HG03457 (cell line): ENCODE results near the gene CAPN9.

ENCODE experiments used
- ATAC-seq: cut with Tn5 transposase; IDR thresholded peaks from one replicate; pipeline ENCODE4 v1.9.1; 2021; ENCODE audit warnings: moderate number of reproducible peaks; ENCODE audit not compliant: unreplicated experiment

The CAPN9 gene

GRCh38 chr1:230768903-230769570 is 21.8 kb downstream of the CAPN9 start:
- ATAC-seq, result no peak

- no peak for ATAC-seq
Observed at GRCh38 chr1:230770317-230770716, 23.1 kb downstream of the CAPN9 start.

- ATAC-seq, result no peak
Observed at GRCh38 chr1:230771773-230772354, 24.7 kb downstream of the CAPN9 start.

- ATAC-seq, result no peak
Observed at GRCh38 chr1:230772457-230773395, 25.5 kb downstream of the CAPN9 start.

DNA sequence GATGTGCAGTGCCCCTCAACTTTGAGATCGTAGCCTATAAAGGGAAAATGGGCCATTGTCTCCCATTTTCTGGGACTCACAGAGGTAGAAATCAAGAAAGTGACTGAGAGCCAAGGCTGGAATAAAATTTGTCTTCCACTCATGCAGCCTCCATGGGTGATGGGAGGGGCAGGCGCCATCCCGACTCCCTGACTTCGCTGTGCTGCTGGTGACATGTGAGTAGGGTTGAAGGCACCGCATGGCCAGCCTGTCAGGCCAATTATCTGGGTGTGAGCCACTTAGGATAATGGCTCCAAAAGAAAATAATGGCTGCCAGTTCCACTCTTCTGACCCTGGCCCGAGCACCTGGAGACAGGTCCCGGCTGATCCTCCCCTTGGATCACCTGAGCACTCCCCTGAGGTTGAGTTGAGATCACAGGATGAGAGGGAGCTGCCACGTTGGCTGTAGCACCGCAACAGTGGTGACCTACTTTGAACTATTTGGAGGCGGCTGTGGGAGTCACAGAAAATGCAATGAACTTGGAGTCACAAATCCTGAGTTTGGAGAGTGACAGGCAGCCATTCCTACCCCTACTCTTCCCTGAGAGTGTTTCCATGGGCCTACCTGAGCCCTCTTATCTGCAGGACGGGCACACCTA is 26.3 kb downstream of the CAPN9 start:
- no peak for ATAC-seq

GRCh38 chr1:230778916-230779590 is 31.9 kb downstream of the CAPN9 start:
- ATAC-seq, result no peak

- ATAC-seq, result no peak
Observed at GRCh38 chr1:230781131-230781530, 33.9 kb downstream of the CAPN9 start.

DNA sequence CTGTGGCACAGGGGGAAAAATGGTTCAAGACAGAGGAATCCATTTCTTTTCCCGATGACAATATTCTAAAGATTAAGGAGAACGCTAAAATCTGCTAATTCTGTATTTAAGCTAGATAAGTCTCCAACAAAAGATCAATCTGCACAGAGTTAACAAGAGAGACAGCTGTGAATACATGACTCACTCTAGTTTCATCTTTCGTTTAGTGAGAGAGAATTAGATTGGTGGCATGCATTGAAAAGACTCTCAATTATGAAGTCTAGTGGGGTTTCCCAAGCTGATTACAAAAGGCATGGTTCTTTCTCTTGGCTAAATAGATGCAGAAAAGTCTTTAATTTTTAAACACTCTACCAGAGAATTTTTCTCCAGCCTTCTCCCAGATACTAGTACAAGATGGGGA is 34.4 kb downstream of the CAPN9 start:
- ATAC-seq, result no peak

DNA sequence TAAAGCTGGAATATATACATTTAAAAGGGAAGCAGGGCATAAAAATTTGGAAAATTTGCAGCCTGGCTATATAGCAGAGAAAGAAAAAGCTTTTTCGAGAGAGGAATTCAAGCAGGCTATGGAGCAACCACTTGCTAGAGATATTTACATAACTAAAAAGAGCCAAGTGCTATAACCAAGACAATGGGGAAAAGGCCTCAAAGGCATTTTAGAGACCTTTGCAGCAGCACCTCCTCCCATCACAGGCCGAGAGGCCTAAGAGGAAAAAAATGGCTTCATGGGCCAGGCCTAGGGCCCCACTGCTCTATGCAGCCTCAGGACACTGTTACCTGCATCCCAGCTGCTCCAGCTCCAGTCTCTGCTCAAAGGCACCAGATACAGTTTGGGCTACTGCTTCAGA is 37.0 kb downstream of the CAPN9 start:
- ATAC-seq, result no peak

DNA sequence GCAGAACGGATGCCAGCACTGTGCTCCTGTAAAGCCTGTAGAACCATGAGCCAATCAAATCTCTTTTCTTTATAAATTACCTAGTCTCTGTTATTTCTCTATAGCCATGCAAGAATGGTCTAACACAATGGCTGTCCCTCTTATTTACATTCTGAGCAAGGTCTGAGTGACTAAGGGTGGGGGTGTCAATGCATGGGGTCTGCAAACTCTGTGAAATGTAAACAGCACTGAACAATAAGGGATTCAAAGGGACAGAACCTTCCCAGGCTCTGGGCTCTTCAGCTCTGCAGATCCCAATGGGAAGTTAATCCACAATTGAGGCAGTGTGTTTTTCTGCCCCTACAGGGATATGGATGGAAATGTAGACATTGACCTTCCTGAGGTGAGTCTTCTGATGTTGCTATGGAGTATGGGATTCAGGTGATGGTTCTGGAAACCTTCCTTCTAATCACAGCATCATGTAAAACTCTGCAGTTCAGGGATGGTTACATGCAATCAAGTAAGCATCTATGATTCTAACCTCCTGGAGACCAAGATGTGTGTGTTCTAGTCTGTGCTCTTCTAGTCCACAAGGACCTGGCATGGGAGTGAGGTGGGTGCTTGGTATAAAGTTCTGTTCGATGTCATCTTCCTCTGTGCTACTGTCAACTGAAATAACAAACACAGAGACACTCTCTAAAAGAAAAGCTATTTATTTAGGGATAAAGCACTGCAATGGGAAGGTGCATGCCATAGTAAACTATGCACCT is 38.6 kb downstream of the CAPN9 start:
- no peak for ATAC-seq

DNA sequence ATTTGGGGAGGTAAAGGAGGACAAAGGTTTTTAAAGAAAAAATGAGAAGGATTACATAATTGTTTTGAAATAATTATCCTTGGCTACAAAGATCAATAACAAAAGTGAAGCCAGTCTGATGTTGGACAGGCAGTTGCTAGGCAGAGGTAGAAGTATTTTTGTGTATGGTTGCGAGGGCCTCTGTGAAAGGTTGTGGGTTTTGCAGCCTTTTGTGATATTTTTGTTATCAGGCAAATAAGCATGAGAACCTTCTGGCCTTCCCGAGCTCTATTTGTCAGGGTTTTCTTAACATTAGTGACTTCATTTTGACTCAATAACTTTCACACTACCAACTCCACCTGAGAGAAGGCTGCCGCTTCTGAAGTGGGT is 39.2 kb downstream of the CAPN9 start:
- ATAC-seq, result no peak

GRCh38 chr1:230787471-230787870 is 40.3 kb downstream of the CAPN9 start:
- ATAC-seq, result no peak

DNA sequence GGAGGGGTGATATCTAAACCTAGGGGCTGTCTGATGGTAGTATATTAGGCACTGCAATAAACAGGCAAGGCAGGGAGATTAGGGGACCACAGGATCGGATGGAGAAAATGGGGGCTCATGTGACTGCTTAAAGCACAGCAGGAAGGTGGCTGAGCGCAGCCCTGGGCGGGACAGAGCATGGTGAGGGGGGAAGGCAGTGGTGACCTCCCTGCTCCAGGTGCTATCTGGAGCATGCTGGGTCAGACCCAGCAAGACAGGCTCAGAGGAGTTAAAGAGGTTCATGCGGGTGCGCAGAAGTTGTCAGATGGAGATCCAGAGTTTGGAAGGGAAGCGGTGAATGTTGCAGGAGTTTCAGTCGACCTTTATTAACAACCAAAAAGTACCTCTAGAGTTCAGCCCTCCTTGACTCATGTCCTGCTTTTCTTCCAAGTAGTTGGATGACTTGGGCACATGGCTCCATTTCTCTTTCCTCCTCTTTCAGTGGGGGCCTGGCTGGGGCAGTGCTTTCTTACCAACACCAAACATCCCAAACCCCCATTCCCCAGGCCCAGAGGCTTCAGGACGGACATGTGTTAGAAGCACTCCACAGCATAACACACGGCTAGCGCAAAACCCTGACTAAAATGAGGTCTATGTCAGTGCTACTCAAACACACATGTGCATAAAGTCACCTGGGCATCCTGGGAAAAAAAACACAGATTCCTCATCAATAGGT is 41.5 kb downstream of the CAPN9 start:
- ATAC-seq, result no peak

DNA sequence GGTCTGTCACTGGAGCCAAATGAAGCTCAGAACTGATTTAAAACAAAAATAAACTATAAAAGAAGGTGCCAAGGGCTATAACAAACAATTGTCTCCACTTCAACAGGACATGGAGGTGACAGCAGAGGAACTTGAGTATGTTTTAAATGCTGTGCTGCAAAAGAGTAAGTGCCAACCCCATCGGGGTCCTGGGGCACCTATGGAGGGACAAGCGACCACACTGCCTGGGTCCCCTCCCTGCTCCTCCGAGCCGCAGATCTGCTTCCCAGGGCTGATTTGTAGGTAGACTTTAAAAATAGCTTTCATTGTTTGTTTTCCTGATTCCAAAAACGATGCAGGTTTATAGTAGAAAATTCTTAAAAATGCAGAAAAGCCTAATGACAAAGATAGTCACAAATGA is 42.8 kb downstream of the CAPN9 start:
- ATAC-seq, result no peak

- no peak for ATAC-seq
Observed at GRCh38 chr1:230791986-230792564, 44.9 kb downstream of the CAPN9 start.

GRCh38 chr1:230792691-230793462 is 45.7 kb downstream of the CAPN9 start:
- ATAC-seq, result no peak

DNA sequence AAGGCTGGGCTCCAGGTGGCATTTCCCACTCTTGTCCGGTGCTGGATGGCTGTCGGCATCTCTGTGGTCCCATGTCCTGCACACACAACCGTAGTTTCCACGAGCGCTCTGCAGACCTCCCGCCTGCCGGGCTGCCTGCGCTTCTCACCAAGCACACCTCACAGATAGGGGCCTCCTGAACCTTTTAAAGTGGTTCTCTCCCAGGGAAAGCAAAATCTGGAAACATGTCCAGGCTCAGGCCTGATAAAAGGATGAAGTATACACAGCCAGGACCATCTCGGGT is 46.2 kb downstream of the CAPN9 start:
- no peak for ATAC-seq

- ATAC-seq, result no peak
Observed at GRCh38 chr1:230794431-230794830, 47.2 kb downstream of the CAPN9 start.
